ENCODE results near the gene AIFM2.

DNA sequence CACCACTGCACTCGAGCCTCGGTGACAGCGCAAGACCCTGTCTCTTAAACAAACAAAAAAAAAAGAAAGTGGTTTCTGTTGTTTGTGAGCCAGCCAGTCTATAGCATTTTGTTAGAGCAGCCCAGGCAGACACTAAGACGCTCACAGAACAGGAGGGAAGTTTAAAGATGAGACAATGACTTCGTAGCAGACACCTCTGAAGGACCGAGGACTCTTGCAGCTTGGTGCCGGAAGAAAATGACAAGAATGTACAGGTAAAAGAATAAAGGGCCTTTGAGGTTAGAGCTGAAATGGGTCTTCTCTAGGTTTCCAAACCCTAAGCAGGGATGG is 40.3 kb downstream of the AIFM2 start:
- TF ChIP-seq, protein P1, sequence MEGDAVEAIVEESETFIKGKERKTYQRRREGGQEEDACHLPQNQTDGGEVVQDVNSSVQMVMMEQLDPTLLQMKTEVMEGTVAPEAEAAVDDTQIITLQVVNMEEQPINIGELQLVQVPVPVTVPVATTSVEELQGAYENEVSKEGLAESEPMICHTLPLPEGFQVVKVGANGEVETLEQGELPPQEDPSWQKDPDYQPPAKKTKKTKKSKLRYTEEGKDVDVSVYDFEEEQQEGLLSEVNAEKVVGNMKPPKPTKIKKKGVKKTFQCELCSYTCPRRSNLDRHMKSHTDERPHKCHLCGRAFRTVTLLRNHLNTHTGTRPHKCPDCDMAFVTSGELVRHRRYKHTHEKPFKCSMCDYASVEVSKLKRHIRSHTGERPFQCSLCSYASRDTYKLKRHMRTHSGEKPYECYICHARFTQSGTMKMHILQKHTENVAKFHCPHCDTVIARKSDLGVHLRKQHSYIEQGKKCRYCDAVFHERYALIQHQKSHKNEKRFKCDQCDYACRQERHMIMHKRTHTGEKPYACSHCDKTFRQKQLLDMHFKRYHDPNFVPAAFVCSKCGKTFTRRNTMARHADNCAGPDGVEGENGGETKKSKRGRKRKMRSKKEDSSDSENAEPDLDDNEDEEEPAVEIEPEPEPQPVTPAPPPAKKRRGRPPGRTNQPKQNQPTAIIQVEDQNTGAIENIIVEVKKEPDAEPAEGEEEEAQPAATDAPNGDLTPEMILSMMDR (IDR thresholded peaks at IDR 0.05; ENCODE audit: low read depth, low read length) = no peak
- TF ChIP-seq EZH2phosphoT487 (IDR thresholded peaks at IDR 0.05; ENCODE audit: low read depth) = no peak
